Panc1 (cell line): ENCODE measurements around the gene PIGL. TPM values are rescaled to one million over a fixed set of nuclear protein-coding genes. Genes with fewer than 3 reads are reported as not detected.

ENCODE experiments used
- ATAC-seq: fragments of 200-7000 bp; cut with Tn5 transposase; 2 replicates; pipeline ENCODE4 v1.9.1; 2020; ENCODE audit warnings: mild to moderate bottlenecking, moderate library complexity
- BruUV-seq: library from RNA; stranded (reverse); fragments of 400-500 nt; replicated peaks from 2 replicates; lab custom pipeline; 2021; lab: Mats Ljungman, UMichigan
- CTCF ChIA-PET: fragments of 300-600 bp; sonication (Branson Sonifier 250); formaldehyde crosslinking; loops from one replicate; lab custom pipeline; 2022; ENCODE audit warnings: antibody characterized with exemption; lab: Charles Lee
- POLR2A ChIA-PET: fragments of 300-600 bp; sonication (Branson Sonifier 250); formaldehyde crosslinking; loops from one replicate; lab custom pipeline; 2022; ENCODE audit warnings: antibody characterized with exemption; lab: Charles Lee
- DNase-seq: peaks from one replicate; pipeline ENCODE4 v3.0.0-alpha.2; 2010; ENCODE audit warnings: low read depth, low spot score
- H3K27ac ChIP-seq: 2 replicates; pipeline ENCODE4 v1.5.1; 2011; ENCODE audit warnings: mild to moderate bottlenecking, low read length, inconsistent platforms
- H3K27me3 ChIP-seq: fragments of 200-500 bp; sonication (Bioruptor generic); 2 replicates; pipeline ENCODE4 v1.6.0; 2014; ENCODE audit warnings: low read length, inconsistent platforms; ENCODE audit not compliant: control insufficient read depth, insufficient read depth
- H3K36me3 ChIP-seq: fragments of 200-500 bp; sonication (Bioruptor generic); 2 replicates; pipeline ENCODE4 v1.5.1; 2014; ENCODE audit warnings: inconsistent platforms, mild to moderate bottlenecking, low read length, moderate library complexity; ENCODE audit not compliant: control insufficient read depth, insufficient read depth
- H3K4me1 ChIP-seq: 2 replicates; pipeline ENCODE4 v1.5.1; 2011; ENCODE audit warnings: inconsistent platforms, mild to moderate bottlenecking, low read length, moderate library complexity; ENCODE audit not compliant: control insufficient read depth, insufficient read depth
- H3K4me3 ChIP-seq, 2 experiments: 2 replicates each; pipeline ENCODE4 v1.5.1; 2011 to 2012; ENCODE audit warnings: low read depth in 2 of 2, low read length in 2 of 2, mild to moderate bottlenecking in 2 of 2, inconsistent platforms in 1 of 2, moderate library complexity in 1 of 2
- H3K9me3 ChIP-seq: fragments of 200-500 bp; sonication (Bioruptor generic); 2 replicates; pipeline ENCODE4 v1.5.1; 2014; ENCODE audit warnings: low read depth, mild to moderate bottlenecking, inconsistent platforms, low read length, moderate library complexity; ENCODE audit not compliant: control insufficient read depth, insufficient read depth
- CTCF ChIP-seq: fragments of 450-650 bp; IDR thresholded peaks from 2 replicates; pipeline ENCODE4 v1.5.1; 2017; ENCODE audit warnings: mild to moderate bottlenecking
- POLR2AphosphoS5 ChIP-seq: IDR thresholded peaks from 2 replicates; pipeline ENCODE4 v1.6.1; 2012; ENCODE audit warnings: mild to moderate bottlenecking, low read depth, low read length, moderate library complexity
- REST ChIP-seq, 2 experiments: IDR thresholded peaks; 2 replicates each; pipeline ENCODE4 v1.6.1; 2011 to 2012; ENCODE audit warnings: low read depth in 2 of 2, control low read depth in 1 of 2, low read length in 1 of 2, mild to moderate bottlenecking in 1 of 2, moderate library complexity in 1 of 2; ENCODE audit not compliant: insufficient read depth in 1 of 2
- SIN3A ChIP-seq: IDR thresholded peaks from 2 replicates; pipeline ENCODE4 v1.6.1; 2012; ENCODE audit warnings: low read depth, mild to moderate bottlenecking, low read length, moderate library complexity, borderline replicate concordance; ENCODE audit not compliant: insufficient read depth
- TCF7L2 ChIP-seq: IDR thresholded peaks from 2 replicates; pipeline ENCODE4 v1.6.1; 2011; ENCODE audit warnings: mild to moderate bottlenecking, low read depth, low read length, inconsistent platforms
- in situ Hi-C: cut with HindIII; loops from 2 replicates; pipeline ENCODE4 v1.10.0; 2016; ENCODE audit warnings: low sequenced_read_pairs, low pct_unique_long_range_greater_than_20kb
- intact Hi-C: fragments of 100-400 bp; cut with micrococcal nuclease; formaldehyde crosslinking; loops from one replicate; pipeline ENCODE4 v1.10.0; 2022; ENCODE audit not compliant: unreplicated experiment
- total RNA-seq: library from RNA; stranded (reverse); gene quantifications from one replicate; pipeline ENCODE4 v1.2.1, GENCODE V29; 2021; ENCODE audit not compliant: unreplicated experiment

The PIGL gene
- total RNA-seq, 1 experiment from 2014 or later, result 14.8 TPM

- Histone ChIP-seq H3K4me1 (peaks cover 14% of the 10 kb centered on the region), H3K9me3 (no peaks in the 10 kb centered on the region), H3K36me3 (no peaks in the 10 kb centered on the region), H3K4me3 (no peak overlapping the region), H3K27ac (no peak overlapping the region), H3K27me3 (no peaks in the 10 kb centered on the region)
- no peak for TF ChIP-seq POLR2AphosphoS5
- TF ChIP-seq CTCF, result no peak
- ChIA-PET POLR2A (no interaction called here), CTCF (interaction anchor here (0.5 kb wide), 1 partner anchor 22 kb away, joined by 7 read pairs; no protein-coding TSS in a partner anchor)
- in situ Hi-C loops (no loop called here), intact Hi-C loops (loop anchor here (10.0 kb wide), 1 partner anchor 83 kb away; the partner anchor contains the start of genes NCOR1 and PIGL)
- no TSS peak for BruUV-seq
- DNase-seq (no peak), ATAC-seq (no peak)
Observed at GRCh38 chr17:16298140-16298662, 81.2 kb downstream of the PIGL start.

GRCh38 chr17:16300554-16300953, 83.5 kb downstream of the PIGL start:
- ChIA-PET CTCF (interaction anchor here (0.7 kb wide), 1 partner anchor 48 kb away, joined by 4 read pairs; no protein-coding TSS in a partner anchor), POLR2A (interaction anchor here (0.6 kb wide), 1 partner anchor 13 kb away, joined by 3 read pairs; no protein-coding TSS in a partner anchor)
- intact Hi-C loops, result no loop called here
- no peaks in the 10 kb centered on the region for H3K36me3 ChIP-seq
- ATAC-seq, result no peak
- no peak for DNase-seq
- no peaks in the 10 kb centered on the region for H3K9me3 ChIP-seq
- in situ Hi-C loops, result no loop called here
- H3K4me1 ChIP-seq, result peaks cover 14% of the 10 kb centered on the region
- H3K27me3 ChIP-seq, result no peaks in the 10 kb centered on the region
- no peak for TF ChIP-seq POLR2AphosphoS5
- no peak for TF ChIP-seq CTCF
- no peak for TF ChIP-seq REST (IDR thresholded peaks at IDR 0.05; ENCODE audit: insufficient read depth in 1 of 2, low read depth in 2 of 2, low read length in 1 of 2)
- no peak for TF ChIP-seq TCF7L2
- TF ChIP-seq SIN3A, result no peak
- BruUV-seq, result no TSS peak
- no peak overlapping the region for H3K27ac ChIP-seq
- H3K4me3 ChIP-seq, result no peak overlapping the region
